MCF 10A (cell line): ENCODE measurements around the gene GLT6D1. TPM values are rescaled to one million over a fixed set of nuclear protein-coding genes. Genes with fewer than 3 reads are reported as not detected.

ENCODE experiments used
- BruUV-seq: library from RNA; stranded (reverse); fragments of 400-500 nt; replicated peaks from 2 replicates; lab custom pipeline; 2021; lab: Mats Ljungman, UMichigan
- CTCF ChIA-PET: fragments of 300-600 bp; sonication (Branson Sonifier 250); formaldehyde crosslinking; extraction: SDS; loops from one replicate; lab custom pipeline; 2021; ENCODE audit warnings: antibody characterized with exemption, inconsistent platforms; lab: Yijun Ruan, JAX
- POLR2A ChIA-PET: fragments of 300-600, 350-650 bp; sonication (Branson Sonifier 250); formaldehyde crosslinking; extraction: SDS; loops from one replicate; lab custom pipeline; 2020; ENCODE audit warnings: antibody characterized with exemption, inconsistent platforms; lab: Yijun Ruan, JAX
- DNase-seq: peaks from one replicate; pipeline ENCODE4 v3.0.0-alpha.2; 2018; ENCODE audit not compliant: unreplicated experiment
- H3K27ac Mint-ChIP-seq: one replicate; pipeline ENCODE4 v1.8.0; 2022; ENCODE audit warnings: mild to moderate bottlenecking, low read depth, mixed read lengths; ENCODE audit not compliant: unreplicated experiment
- H3K27me3 Mint-ChIP-seq: one replicate; pipeline ENCODE4 v1.8.0; 2022; ENCODE audit warnings: mixed read lengths; ENCODE audit not compliant: insufficient read depth, unreplicated experiment
- H3K36me3 Mint-ChIP-seq: one replicate; pipeline ENCODE4 v1.8.0; 2022; ENCODE audit warnings: mild to moderate bottlenecking, moderate library complexity, mixed read lengths; ENCODE audit not compliant: insufficient read depth, unreplicated experiment
- H3K4me1 Mint-ChIP-seq: one replicate; pipeline ENCODE4 v1.8.0; 2022; ENCODE audit warnings: mixed read lengths; ENCODE audit not compliant: insufficient read depth, unreplicated experiment
- H3K4me3 Mint-ChIP-seq: one replicate; pipeline ENCODE4 v1.8.0; 2022; ENCODE audit warnings: mild to moderate bottlenecking, moderate library complexity, mixed read lengths; ENCODE audit not compliant: unreplicated experiment
- H3K9me3 Mint-ChIP-seq: one replicate; pipeline ENCODE4 v1.8.0; 2022; ENCODE audit warnings: mixed read lengths; ENCODE audit not compliant: unreplicated experiment
- CTCF ChIP-seq: fragments of 200-600 bp; IDR thresholded peaks from one replicate; pipeline ENCODE4 v1.8.0; 2022; ENCODE audit warnings: antibody characterized with exemption, mild to moderate bottlenecking; ENCODE audit not compliant: unreplicated experiment
- intact Hi-C: fragments of 100-400 bp; cut with micrococcal nuclease; formaldehyde crosslinking; loops from 2 replicates; pipeline ENCODE4 v1.14.1; 2022
- total RNA-seq: library from RNA; stranded (reverse); gene quantifications from 2 replicates; pipeline ENCODE4 v1.2.3, GENCODE V29; 2022

Gene GLT6D1
- total RNA-seq, 1 experiment from 2014 or later, result not detected

- no peak overlapping the region for H3K4me3 Mint-ChIP-seq
- intact Hi-C loops, result no loop called here
- no peak for DNase-seq
- BruUV-seq, result no TSS peak
- no peaks in the 10 kb centered on the region for H3K36me3 Mint-ChIP-seq
- peaks cover 19% of the 10 kb centered on the region for H3K27me3 Mint-ChIP-seq
- ChIA-PET POLR2A (interaction anchor here (0.6 kb wide), 2 partner anchors 501 to 608 kb away, joined by 3 read pairs; no protein-coding TSS in a partner anchor), CTCF (no interaction called here)
- H3K27ac Mint-ChIP-seq, result no peak overlapping the region
- H3K9me3 Mint-ChIP-seq, result no peaks in the 10 kb centered on the region
- no peak for TF ChIP-seq CTCF
- H3K4me1 Mint-ChIP-seq, result no peaks in the 10 kb centered on the region
Measured at GRCh38 chr9:135667463-135668001, 28.2 kb upstream of the GLT6D1 start.

DNA sequence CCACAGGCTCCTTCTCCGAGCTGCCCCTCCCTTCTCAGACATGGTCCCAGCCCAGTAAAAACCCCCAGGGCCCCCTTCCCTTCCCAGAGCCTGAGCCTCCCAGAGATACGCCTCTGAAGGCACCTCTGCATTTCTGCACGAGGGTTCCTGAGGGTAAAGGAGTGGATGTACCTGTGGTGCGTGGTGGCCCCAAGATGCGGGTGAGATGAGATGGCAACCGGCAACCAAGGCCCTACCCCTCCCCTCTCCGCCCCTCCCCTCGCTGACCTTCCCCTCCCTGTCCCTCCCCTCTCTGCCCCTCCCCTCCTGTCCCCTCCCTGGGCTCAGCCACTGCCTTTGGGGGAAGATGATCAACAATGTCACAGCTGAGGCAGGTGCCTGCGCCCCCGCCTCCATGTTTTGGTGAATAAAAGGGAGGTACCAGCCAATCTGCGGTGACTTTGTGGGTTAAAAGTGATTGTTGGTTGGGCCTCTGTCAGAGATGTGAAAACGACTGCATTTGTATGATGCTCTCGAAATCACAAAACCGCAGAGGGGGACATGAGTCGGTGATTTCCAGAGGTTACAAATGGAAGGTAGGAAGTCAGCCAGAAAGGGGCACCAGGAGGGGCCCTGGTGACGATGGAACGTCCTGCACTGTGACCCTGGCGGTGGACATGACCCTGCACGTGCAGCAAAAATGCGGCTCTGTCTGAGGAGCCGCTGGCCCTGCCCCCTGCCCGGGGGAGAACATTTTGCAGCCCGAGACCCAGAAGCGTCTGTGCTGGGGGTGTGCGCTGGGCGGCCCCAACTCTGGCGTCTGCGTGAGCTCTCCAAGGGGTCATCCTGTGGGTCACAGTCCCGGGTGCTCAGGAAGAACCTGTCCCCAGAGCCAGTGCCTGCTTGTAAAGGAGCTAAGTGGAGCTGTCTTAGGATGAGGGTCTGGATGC lies 27.5 kb upstream of the GLT6D1 start:
- Mint-ChIP-seq H3K27me3 (peaks cover 19% of the 10 kb centered on the region), H3K27ac (no peak overlapping the region), H3K36me3 (no peaks in the 10 kb centered on the region), H3K4me3 (no peak overlapping the region), H3K4me1 (no peaks in the 10 kb centered on the region), H3K9me3 (no peaks in the 10 kb centered on the region)
- no peak for TF ChIP-seq CTCF
- intact Hi-C loops, result no loop called here
- DNase-seq, result no peak
- ChIA-PET CTCF (no interaction called here), POLR2A (no interaction called here)
- BruUV-seq, result no TSS peak

DNA sequence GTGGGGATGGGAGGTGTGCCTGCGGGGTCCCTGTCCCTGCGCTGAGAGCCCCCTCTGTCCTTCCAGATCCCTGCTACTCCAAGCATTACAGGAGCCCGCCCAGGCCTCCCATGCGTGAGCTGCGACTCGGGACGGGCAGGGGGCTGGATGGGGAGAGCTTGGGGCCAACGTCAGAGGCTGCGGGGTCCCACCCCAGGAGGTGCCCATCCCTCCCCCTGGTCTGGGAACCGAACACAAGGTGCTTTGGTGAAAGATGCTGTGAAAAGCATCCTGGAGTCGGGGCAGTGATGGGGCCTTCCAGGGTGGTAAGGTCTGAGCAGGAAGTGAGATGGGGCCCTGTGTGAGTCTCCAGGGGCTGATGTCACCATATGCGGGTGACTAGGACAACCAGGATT lies 26.5 kb upstream of the GLT6D1 start:
- intact Hi-C loops, result no loop called here
- peaks cover 19% of the 10 kb centered on the region for H3K27me3 Mint-ChIP-seq
- TF ChIP-seq CTCF, result no peak
- DNase-seq, result no peak
- no peaks in the 10 kb centered on the region for H3K4me1 Mint-ChIP-seq
- CTCF ChIA-PET, result no interaction called here
- H3K4me3 Mint-ChIP-seq, result no peak overlapping the region
- no peaks in the 10 kb centered on the region for H3K9me3 Mint-ChIP-seq
- no TSS peak for BruUV-seq
- POLR2A ChIA-PET, result no interaction called here
- H3K36me3 Mint-ChIP-seq, result no peaks in the 10 kb centered on the region
- no peak overlapping the region for H3K27ac Mint-ChIP-seq
